T-helper 1 cell treated with Interleukin-12 subunit alpha and Interleukin-12 subunit beta and Interleukin-4 antibody, amounts not matched to agents 30 ng/mL and 1 ng/mL, for 36 hours (primary cell): ENCODE results near the gene FAM222B. TPM values are rescaled to one million over a fixed set of nuclear protein-coding genes. Genes with fewer than 3 reads are reported as not detected.

Experiments used
- intact Hi-C: fragments of 100-400 bp; cut with micrococcal nuclease; formaldehyde crosslinking; loops from one replicate; pipeline ENCODE4 v1.15.1; 2024
- total RNA-seq: library from RNA; stranded (reverse); gene quantifications from 2 replicates; pipeline ENCODE4 v1.2.3, GENCODE V29; 2022

Gene FAM222B
- total RNA-seq, 1 donor from 2014 or later, result 23.9 TPM

GRCh38 chr17:28874750-28875149 is 32.2 kb upstream of the FAM222B start:
- intact Hi-C loops, result no loop called here

GRCh38 chr17:28873839-28874238 is 31.2 kb upstream of the FAM222B start:
- intact Hi-C loops, result no loop called here

GRCh38 chr17:28871056-28871579 is 28.5 kb upstream of the FAM222B start:
- intact Hi-C loops, result loop anchor here (1.0 to 2.0 kb wide), 2 partner anchors 17 to 22 kb away; no protein-coding TSS in a partner anchor

- intact Hi-C loops, result no loop called here
Observed at GRCh38 chr17:28867276-28867675, 24.7 kb upstream of the FAM222B start.

GRCh38 chr17:28865946-28866752 is 23.6 kb upstream of the FAM222B start:
- intact Hi-C loops, result no loop called here

- intact Hi-C loops, result no loop called here
Observed at GRCh38 chr17:28864991-28865849, 22.6 kb upstream of the FAM222B start.

GRCh38 chr17:28863953-28864352 is 21.4 kb upstream of the FAM222B start:
- intact Hi-C loops, result no loop called here

GRCh38 chr17:28862561-28862960 is 20.0 kb upstream of the FAM222B start:
- intact Hi-C loops, result no loop called here

- intact Hi-C loops, result no loop called here
Observed at GRCh38 chr17:28861393-28862203, 19.0 kb upstream of the FAM222B start.

- intact Hi-C loops, result no loop called here
Observed at GRCh38 chr17:28860363-28860808, 17.8 kb upstream of the FAM222B start.

GRCh38 chr17:28858801-28859355 is 16.3 kb upstream of the FAM222B start:
- intact Hi-C loops, result no loop called here

GRCh38 chr17:28857905-28858800 is 15.6 kb upstream of the FAM222B start:
- intact Hi-C loops, result no loop called here

GRCh38 chr17:28856028-28856574 is 13.5 kb upstream of the FAM222B start:
- intact Hi-C loops, result no loop called here

- intact Hi-C loops, result loop anchor here (1.0 to 2.0 kb wide), 2 partner anchors 43 to 257 kb away; partner anchors contain the start of gene SPAG5
Observed at GRCh38 chr17:28855336-28855679, 12.7 kb upstream of the FAM222B start.

GRCh38 chr17:28854457-28855335 is 12.1 kb upstream of the FAM222B start, which contains the start of gene ERAL1:
Gene ERAL1, plus strand, starts transcription at chr17:28855016. Its CDS starts 19 bp downstream, at chr17:28855035.
- intact Hi-C loops, result loop anchor here (1.0 to 2.0 kb wide), 10 partner anchors 12 to 256 kb away; partner anchors contain the start of genes DHRS13, FAM222B, FLOT2 and NEK8

GRCh38 chr17:28853295-28853694 is 10.7 kb upstream of the FAM222B start:
- intact Hi-C loops, result no loop called here

GRCh38 chr17:28849281-28849680 is 6.7 kb upstream of the FAM222B start:
- intact Hi-C loops, result loop anchor here (2.0 to 10.0 kb wide), 2 partner anchors 30 to 184 kb away; partner anchors contain the start of genes SDF2 and SUPT6H

GRCh38 chr17:28848667-28849066 is 6.1 kb upstream of the FAM222B start:
- intact Hi-C loops, result loop anchor here (1.0 to 10.0 kb wide), 4 partner anchors 30 to 184 kb away; partner anchors contain the start of genes DHRS13, SDF2 and SUPT6H
